H4 (cell line): Measurements from ENCODE around the gene TMEM235. TPM values are rescaled to one million over a fixed set of nuclear protein-coding genes. Genes with fewer than 3 reads are reported as not detected.
A peak's percentile ranks its signal among the peaks of the same experiment; 100 is the strongest.
"Not testable (repeated sequence)": the region's sequence is repeated elsewhere in the genome, so short reads cannot be mapped to it uniquely, and the experiment has no call there.

Experiments used
- DNase-seq: peaks from one replicate; pipeline ENCODE4 v3.0.0-alpha.2; 2015; ENCODE audit warnings: low spot score
- total RNA-seq: library from RNA; depleted of rRNA; stranded (reverse); fragments of >200 nt; shearing (Covaris generic); gene quantifications from 2 replicates; pipeline ENCODE4 v1.2.3, GENCODE V29; 2014

TMEM235 gene
- total RNA-seq, 1 experiment from 2014 or later: not detected

GRCh38 chr17:78219396-78220150 is 11.9 kb upstream of the TMEM235 start:
- DNase-seq: no peak

- DNase-seq: no peak
Observed at GRCh38 chr17:78223061-78223460, 8.4 kb upstream of the TMEM235 start.

- no peak for DNase-seq
Observed at GRCh38 chr17:78223765-78224164, 7.7 kb upstream of the TMEM235 start.

- no peak for DNase-seq
Observed at GRCh38 chr17:78224231-78225087, 7.0 kb upstream of the TMEM235 start.

GRCh38 chr17:78225088-78225865 is 6.2 kb upstream of the TMEM235 start:
- DNase-seq: no peak

GRCh38 chr17:78226055-78226758 is 5.2 kb upstream of the TMEM235 start:
- DNase-seq: no peak

- DNase-seq: no peak
Observed at GRCh38 chr17:78226759-78227454, 4.5 kb upstream of the TMEM235 start.

- DNase-seq: peak; percentile 76
Observed at GRCh38 chr17:78227455-78227916, 3.9 kb upstream of the TMEM235 start.

- no peak for DNase-seq
Observed at GRCh38 chr17:78228176-78228575, 3.3 kb upstream of the TMEM235 start.

GRCh38 chr17:78230252-78230962 is 1.0 kb upstream of the TMEM235 start:
- no peak for DNase-seq

GRCh38 chr17:78231991-78232858 is 794 bp downstream of the TMEM235 start:
- no peak for DNase-seq

GRCh38 chr17:78232859-78233173 is 1.4 kb downstream of the TMEM235 start:
- DNase-seq: no peak

GRCh38 chr17:78233678-78234077 is 2.2 kb downstream of the TMEM235 start:
- DNase-seq: no peak

GRCh38 chr17:78234261-78234865 is 2.9 kb downstream of the TMEM235 start:
- DNase-seq: no peak

- not testable (repeated sequence) for DNase-seq
Observed at GRCh38 chr17:78235022-78235421, 3.6 kb downstream of the TMEM235 start.

- no peak for DNase-seq
Observed at GRCh38 chr17:78235885-78236284, 4.5 kb downstream of the TMEM235 start.

GRCh38 chr17:78236362-78237127 is 5.1 kb downstream of the TMEM235 start:
- no peak for DNase-seq

- no peak for DNase-seq
Observed at GRCh38 chr17:78237401-78238012, 6.1 kb downstream of the TMEM235 start.
